Measurements from ENCODE around the gene BMPR1B. TPM values are rescaled to one million over a fixed set of nuclear protein-coding genes. Genes with fewer than 3 reads are reported as not detected.

Gene BMPR1B
- total and polyA plus RNA-seq, 2 donors from 2014 or later, result 4.1 to 5.5 TPM

- TF ChIP-seq, protein P1, sequence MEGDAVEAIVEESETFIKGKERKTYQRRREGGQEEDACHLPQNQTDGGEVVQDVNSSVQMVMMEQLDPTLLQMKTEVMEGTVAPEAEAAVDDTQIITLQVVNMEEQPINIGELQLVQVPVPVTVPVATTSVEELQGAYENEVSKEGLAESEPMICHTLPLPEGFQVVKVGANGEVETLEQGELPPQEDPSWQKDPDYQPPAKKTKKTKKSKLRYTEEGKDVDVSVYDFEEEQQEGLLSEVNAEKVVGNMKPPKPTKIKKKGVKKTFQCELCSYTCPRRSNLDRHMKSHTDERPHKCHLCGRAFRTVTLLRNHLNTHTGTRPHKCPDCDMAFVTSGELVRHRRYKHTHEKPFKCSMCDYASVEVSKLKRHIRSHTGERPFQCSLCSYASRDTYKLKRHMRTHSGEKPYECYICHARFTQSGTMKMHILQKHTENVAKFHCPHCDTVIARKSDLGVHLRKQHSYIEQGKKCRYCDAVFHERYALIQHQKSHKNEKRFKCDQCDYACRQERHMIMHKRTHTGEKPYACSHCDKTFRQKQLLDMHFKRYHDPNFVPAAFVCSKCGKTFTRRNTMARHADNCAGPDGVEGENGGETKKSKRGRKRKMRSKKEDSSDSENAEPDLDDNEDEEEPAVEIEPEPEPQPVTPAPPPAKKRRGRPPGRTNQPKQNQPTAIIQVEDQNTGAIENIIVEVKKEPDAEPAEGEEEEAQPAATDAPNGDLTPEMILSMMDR (IDR thresholded peaks at IDR 0.05; ENCODE audit: borderline replicate concordance, extremely low read depth, insufficient read depth), result no peak
- H3K36me3 ChIP-seq (ENCODE audit: control insufficient read depth in 2 of 3, insufficient read depth in 3 of 3, low read length in 3 of 3), result no peaks in the 10 kb centered on the region
- no peak overlapping the region for H3K27ac ChIP-seq (ENCODE audit: low read depth in 2 of 2, low read length in 2 of 2)
- no peaks in the 10 kb centered on the region for H3K4me1 ChIP-seq (ENCODE audit: control insufficient read depth in 2 of 3, insufficient read depth in 2 of 3, low read depth in 1 of 3, low read length in 3 of 3)
- intact Hi-C loops (cut with DNase I), result no loop called here
- H3K4me3 ChIP-seq (ENCODE audit: low read length in 3 of 3), result no peak overlapping the region
- H3K27me3 ChIP-seq (ENCODE audit: control insufficient read depth, insufficient read depth, low read length), result no peaks in the 10 kb centered on the region
- peak in 1 of 5 donors; percentile 6 for DNase-seq
- FAIRE-seq, result no peak
- no peaks in the 10 kb centered on the region for H3K9me3 ChIP-seq (ENCODE audit: control insufficient read depth in 2 of 3, insufficient read depth in 1 of 3, low read length in 3 of 3)
- H3K9ac ChIP-seq (ENCODE audit: low read length in 3 of 3), result no peak overlapping the region
These were observed 261.0 kb downstream of the BMPR1B start for GRCh38 chr4:95018785-95019184.

GRCh38 chr4:95020521-95020920 is 262.8 kb downstream of the BMPR1B start:
- TF ChIP-seq, protein P1 (IDR thresholded peaks at IDR 0.05; ENCODE audit: borderline replicate concordance, extremely low read depth, insufficient read depth), result no peak
- Histone ChIP-seq H3K27ac (ENCODE audit: low read depth in 2 of 2, low read length in 2 of 2) (no peak overlapping the region), H3K4me3 (ENCODE audit: low read length in 3 of 3) (no peak overlapping the region), H3K9ac (ENCODE audit: low read length in 3 of 3) (no peak overlapping the region), H3K4me1 (ENCODE audit: control insufficient read depth in 2 of 3, insufficient read depth in 2 of 3, low read depth in 1 of 3, low read length in 3 of 3) (no peaks in the 10 kb centered on the region), H3K27me3 (ENCODE audit: control insufficient read depth, insufficient read depth, low read length) (no peaks in the 10 kb centered on the region), H3K36me3 (ENCODE audit: control insufficient read depth in 2 of 3, insufficient read depth in 3 of 3, low read length in 3 of 3) (no peaks in the 10 kb centered on the region), H3K9me3 (ENCODE audit: control insufficient read depth in 2 of 3, insufficient read depth in 1 of 3, low read length in 3 of 3) (no peaks in the 10 kb centered on the region)
- intact Hi-C loops (cut with DNase I), result no loop called here
- no peak for FAIRE-seq
- no peak for DNase-seq

DNA sequence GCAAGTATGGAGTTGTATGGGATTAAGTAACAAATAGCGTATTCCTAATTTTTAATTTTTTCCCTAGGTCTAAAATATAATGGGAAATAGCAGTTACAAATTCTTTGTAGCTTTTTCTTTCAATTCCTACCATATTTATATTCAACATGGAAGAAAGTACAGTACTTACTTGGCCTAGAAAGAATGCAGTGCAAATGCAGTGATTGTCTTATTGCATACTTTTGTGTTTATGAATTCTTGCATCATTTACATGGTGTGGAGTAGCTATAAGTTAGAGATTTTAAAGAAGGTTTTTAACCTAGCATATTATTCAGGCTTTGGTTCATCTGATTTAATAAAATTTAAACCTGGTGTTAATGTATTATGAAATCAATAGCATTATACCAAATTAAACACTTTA is 263.3 kb downstream of the BMPR1B start:
- Histone ChIP-seq H3K9ac (ENCODE audit: low read length in 3 of 3) (no peak overlapping the region), H3K4me3 (ENCODE audit: low read length in 3 of 3) (no peak overlapping the region), H3K9me3 (ENCODE audit: control insufficient read depth in 2 of 3, insufficient read depth in 1 of 3, low read length in 3 of 3) (no peaks in the 10 kb centered on the region), H3K27ac (ENCODE audit: low read depth in 2 of 2, low read length in 2 of 2) (no peak overlapping the region), H3K36me3 (ENCODE audit: control insufficient read depth in 2 of 3, insufficient read depth in 3 of 3, low read length in 3 of 3) (no peaks in the 10 kb centered on the region), H3K4me1 (ENCODE audit: control insufficient read depth in 2 of 3, insufficient read depth in 2 of 3, low read depth in 1 of 3, low read length in 3 of 3) (no peaks in the 10 kb centered on the region), H3K27me3 (ENCODE audit: control insufficient read depth, insufficient read depth, low read length) (no peaks in the 10 kb centered on the region)
- FAIRE-seq (no peak), DNase-seq (no peak)
- intact Hi-C loops (cut with DNase I), result no loop called here
- TF ChIP-seq, protein P1 (IDR thresholded peaks at IDR 0.05; ENCODE audit: borderline replicate concordance, extremely low read depth, insufficient read depth), result no peak

DNA sequence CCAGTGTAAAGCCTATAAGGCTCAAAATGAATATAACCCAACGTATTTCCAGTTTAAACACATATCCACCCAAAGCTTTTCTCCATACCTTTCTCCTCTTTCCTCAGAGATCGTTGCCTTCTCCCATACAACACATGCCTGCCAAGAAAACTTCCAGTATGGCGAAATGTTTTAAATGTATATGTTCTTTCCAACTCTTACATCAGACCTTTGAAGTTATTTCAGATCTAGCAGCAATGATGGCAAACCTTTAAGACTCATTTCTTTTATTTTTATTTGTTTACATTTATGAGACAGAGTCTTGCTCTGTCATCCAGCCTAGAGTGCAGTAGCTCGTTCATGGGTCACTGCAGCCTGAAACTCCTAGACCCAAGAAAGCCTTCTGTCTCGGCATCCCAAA is 265.4 kb downstream of the BMPR1B start:
- no peak overlapping the region for H3K27ac ChIP-seq (ENCODE audit: low read depth in 2 of 2, low read length in 2 of 2)
- intact Hi-C loops (cut with DNase I), result no loop called here
- FAIRE-seq (no peak), DNase-seq (no peak)
- H3K27me3 ChIP-seq (ENCODE audit: control insufficient read depth, insufficient read depth, low read length), result no peaks in the 10 kb centered on the region
- H3K4me3 ChIP-seq (ENCODE audit: low read length in 3 of 3), result no peak overlapping the region
- no peaks in the 10 kb centered on the region for H3K4me1 ChIP-seq (ENCODE audit: control insufficient read depth in 2 of 3, insufficient read depth in 2 of 3, low read depth in 1 of 3, low read length in 3 of 3)
- TF ChIP-seq, protein P1 (IDR thresholded peaks at IDR 0.05; ENCODE audit: borderline replicate concordance, extremely low read depth, insufficient read depth), result no peak
- H3K36me3 ChIP-seq (ENCODE audit: control insufficient read depth in 2 of 3, insufficient read depth in 3 of 3, low read length in 3 of 3), result no peaks in the 10 kb centered on the region
- H3K9ac ChIP-seq (ENCODE audit: low read length in 3 of 3), result no peak overlapping the region
- H3K9me3 ChIP-seq (ENCODE audit: control insufficient read depth in 2 of 3, insufficient read depth in 1 of 3, low read length in 3 of 3), result no peaks in the 10 kb centered on the region

Measured in kidney (tissue), 14 donors.